Hematopoietic multipotent progenitor cell treated with erythropoietin and hydrocortisone succinate and interleukin-3 and kit ligand, for 15 days (in vitro differentiated cells): ENCODE results near the gene LAMB2.

Experiments used
- DNase-seq: peaks from one replicate; pipeline ENCODE4 v3.0.0-alpha.2; 2015; ENCODE audit warnings: low spot score

LAMB2 gene

GRCh38 chr3:49132437-49133225 lies at the start of gene LAMB2:
Gene LAMB2, minus strand, starts transcription at chr3:49133050. Its CDS starts 183 bp downstream, at chr3:49132867.
- no peak for DNase-seq

DNA sequence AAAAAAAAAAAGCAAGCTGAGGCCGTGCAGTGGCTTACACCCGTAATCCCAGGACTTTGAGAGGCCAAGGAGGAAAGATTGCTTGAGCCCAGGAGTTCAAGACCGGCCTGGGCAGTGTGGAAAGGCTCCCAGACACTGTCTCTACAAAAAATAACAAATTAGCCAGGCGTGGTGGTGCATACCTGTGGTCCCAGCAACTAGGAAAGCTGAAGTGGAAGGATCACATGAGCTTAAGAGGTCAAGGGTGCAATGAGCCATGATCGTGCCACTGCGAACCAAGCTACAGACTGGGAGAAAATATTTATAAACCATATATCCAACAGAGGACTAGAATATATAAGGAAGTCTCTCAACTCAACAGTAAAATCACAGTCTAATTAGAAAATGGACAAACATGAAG lies 48.5 kb upstream of the LAMB2 start:
- no peak for DNase-seq

DNA sequence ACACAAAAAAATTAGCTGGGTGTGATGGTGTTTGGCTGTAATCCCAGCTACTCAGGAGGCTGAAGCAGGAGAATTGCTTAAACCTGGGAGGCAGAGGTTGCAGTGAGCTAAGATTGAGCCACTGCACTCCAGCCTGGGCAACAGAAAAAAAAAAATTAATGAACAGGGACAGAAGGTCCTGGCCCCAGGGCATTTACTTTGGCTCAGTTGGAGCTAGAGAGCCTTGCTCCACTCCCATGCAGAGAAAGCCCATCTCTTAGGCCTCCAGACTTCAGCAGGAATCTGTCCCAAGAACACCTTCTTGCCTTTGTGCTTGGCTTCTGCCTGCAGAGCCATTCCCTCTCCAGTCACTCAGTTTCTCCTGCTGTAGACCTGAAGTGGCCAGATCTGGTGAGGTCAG lies 47.3 kb upstream of the LAMB2 start:
- no peak for DNase-seq

DNA sequence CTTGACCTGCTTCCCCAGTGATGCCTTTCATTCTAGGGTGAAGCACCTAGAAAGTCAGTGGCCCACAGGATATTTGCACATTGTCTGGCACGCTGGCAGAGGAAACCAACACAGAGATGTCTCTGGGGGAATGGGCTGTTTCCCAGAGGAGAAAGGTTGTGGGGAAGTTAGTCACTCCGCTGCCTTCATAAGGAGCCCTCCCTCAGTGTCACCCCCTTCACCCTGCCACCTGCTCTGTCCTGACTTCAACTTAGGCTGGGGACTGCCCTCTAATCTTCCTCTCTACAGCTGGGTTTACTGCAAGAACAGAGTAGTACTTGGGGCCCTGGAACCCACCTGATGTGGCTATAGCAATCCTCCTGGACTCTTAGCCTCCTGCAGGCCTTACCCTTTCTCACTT lies 44.2 kb upstream of the LAMB2 start:
- no peak for DNase-seq

GRCh38 chr3:49175530-49175929 lies 42.7 kb upstream of the LAMB2 start:
- no peak for DNase-seq

- DNase-seq: no peak
Observed at GRCh38 chr3:49174397-49174985, 41.6 kb upstream of the LAMB2 start.

DNA sequence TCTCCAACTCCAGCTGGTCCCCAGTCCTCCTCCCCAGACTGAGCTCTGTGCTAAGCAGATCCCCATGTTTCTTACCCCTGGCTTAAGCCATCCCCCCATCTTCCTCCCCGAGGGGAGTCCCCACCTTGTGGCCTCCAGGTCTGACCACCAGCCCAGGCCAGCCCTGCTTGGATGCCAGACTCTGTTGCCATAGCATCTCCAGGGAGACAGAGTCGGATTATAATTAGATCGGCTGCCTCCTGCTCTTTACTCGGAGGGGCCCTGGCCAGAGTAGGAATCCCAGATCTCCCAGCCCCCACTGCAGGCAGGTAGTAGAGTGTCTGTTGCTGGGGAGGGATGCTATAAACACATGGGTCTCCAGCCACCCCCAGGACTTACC lies 40.9 kb upstream of the LAMB2 start:
- no peak for DNase-seq

- DNase-seq: peak; percentile 72
Observed at GRCh38 chr3:49173116-49173791, 40.4 kb upstream of the LAMB2 start.

DNA sequence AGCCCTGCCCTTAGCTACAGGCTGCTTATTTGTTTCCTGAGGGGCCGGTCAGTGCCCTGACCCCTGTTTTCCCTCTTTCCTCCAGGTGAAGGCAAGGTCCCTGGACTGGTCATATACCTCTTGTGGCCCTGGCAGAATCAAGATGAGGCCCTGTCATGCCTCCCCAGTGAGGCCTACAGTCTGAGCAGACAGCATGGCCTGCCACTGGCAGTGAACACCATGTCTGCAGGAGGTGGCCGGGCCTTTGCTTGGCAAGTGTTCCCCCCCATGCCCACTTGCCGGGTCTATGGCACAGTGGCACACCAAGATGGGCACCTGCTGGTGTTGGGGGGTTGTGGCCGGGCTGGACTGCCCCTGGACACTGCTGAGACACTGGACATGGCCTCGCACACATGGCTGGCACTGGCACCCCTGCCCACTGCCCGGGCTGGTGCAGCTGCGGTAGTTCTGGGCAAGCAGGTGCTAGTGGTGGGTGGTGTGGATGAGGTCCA lies 39.7 kb upstream of the LAMB2 start:
- DNase-seq: peak; percentile 35

GRCh38 chr3:49171775-49172500 lies 39.1 kb upstream of the LAMB2 start:
- peak; percentile 29 for DNase-seq

DNA sequence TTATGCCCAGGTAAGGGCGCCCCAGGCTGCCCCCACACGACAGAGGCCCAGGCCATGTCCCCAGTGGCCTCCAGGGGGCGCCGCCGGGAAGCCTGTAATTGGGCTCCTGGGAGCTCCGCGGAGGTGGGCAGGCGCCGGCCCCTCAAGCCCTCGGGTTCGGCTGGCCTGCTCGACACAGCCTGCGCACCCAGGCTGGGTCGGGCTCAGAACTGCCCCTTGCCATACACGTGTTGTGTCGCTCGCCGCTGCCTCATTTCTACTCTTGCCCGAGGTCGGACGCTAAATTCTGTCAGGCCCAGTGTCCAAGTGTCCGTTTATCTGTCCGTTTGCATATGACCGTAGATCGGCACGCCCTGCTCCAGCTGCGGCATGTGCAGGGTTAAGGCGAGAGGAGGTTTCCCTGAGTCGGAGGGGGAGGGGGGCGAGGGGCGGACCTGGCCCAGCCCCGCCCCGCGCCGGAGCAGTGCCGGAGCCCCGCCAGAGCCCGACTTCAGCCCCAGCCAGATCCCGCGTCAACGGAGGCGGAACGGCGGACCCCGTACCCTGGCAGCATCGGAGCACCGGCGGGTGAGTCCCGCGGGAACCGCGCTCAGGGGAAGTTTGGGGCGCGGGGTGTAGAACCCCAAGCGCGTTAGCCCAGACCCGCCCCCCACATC lies 38.4 kb upstream of the LAMB2 start, which contains the start of gene KLHDC8B:
KLHDC8B (plus strand) TSS at position 480 of the 656 bp plus-strand sequence. CDS start 1,172 bp downstream, outside the sequence.
- peak; percentile 88 for DNase-seq

GRCh38 chr3:49170744-49171118 lies 37.9 kb upstream of the LAMB2 start:
- no peak for DNase-seq

DNA sequence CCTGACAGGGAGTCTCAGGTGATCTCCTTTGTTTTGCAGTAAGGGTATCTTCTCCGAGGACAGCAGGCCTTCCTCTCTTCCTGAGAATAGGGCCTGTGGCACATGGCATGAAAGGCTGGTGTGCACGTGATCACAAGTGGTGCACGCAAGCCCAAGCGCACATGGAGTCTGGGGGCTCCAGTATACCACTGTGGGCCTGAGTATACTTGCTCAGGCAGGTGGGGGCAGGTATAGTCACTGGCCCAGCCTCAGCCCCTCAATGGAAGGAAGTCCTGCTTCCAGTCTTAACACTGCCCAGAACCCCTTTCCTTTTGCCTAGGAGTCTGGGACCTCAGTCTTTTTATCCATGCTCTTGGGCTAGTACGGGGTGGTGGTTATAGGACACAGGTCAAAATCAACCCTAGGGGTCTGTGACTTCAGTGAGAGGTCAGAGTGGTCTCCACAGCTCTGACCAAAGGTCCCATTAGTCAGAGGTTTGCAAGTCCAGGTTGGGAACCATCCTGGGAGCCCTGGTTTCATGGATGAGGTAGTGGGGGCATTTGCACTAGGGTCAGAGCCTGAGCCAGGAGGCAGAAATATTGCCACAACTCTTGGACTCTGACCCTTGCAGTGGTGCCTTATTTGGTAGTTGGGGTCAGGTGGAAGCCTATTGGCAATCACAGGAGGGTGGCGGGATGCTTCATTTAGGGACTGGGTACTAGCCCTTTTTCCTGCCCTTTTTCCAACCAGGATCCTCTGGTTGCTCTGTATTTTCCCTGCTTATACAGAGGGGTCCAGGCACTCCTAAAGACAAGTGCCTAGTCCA lies 34.1 kb upstream of the LAMB2 start:
- no peak for DNase-seq

GRCh38 chr3:49165771-49166751 lies 33.2 kb upstream of the LAMB2 start, which contains the start of gene CCDC71:
Gene CCDC71, minus strand, starts transcription at chr3:49166331. Its CDS starts 2,123 bp downstream, at chr3:49164208.
- DNase-seq: peak; percentile 79

DNA sequence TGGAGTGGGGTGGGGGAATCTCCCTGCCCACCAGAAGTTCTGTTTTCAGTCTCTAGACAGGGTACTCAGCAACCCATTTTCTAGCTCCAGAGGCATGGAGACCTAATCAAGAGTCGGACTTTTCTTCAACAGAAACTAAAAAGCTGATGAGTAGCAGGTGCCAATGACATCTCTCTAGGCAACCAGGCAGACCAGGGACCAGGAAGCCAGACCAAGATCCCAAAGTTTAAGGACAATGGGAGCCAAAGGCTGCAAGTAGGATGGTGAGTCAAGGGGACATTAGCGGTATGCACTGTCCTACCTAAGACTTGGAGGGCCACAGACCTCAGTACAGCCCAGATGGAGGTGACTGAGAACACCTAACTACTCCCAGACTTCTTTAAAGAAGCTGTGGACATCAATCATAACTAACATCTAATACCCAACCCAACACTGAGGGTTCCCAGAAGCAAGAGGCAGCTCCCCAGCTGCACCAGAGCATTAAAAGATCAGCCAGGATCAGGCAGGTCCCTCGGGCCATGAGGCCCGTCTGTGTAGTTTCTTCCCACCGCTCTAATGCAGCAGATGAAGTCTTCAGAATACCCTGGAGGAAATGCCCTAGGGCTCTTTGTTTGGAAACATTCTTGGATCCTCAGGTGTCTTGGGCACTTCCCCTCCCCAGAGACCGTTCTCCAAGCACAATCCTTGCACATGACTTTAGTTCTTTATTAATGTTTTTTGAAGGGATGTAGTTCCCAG lies 32.3 kb upstream of the LAMB2 start:
- DNase-seq: no peak

- DNase-seq: no peak
Observed at GRCh38 chr3:49163609-49164008, 30.8 kb upstream of the LAMB2 start.

DNA sequence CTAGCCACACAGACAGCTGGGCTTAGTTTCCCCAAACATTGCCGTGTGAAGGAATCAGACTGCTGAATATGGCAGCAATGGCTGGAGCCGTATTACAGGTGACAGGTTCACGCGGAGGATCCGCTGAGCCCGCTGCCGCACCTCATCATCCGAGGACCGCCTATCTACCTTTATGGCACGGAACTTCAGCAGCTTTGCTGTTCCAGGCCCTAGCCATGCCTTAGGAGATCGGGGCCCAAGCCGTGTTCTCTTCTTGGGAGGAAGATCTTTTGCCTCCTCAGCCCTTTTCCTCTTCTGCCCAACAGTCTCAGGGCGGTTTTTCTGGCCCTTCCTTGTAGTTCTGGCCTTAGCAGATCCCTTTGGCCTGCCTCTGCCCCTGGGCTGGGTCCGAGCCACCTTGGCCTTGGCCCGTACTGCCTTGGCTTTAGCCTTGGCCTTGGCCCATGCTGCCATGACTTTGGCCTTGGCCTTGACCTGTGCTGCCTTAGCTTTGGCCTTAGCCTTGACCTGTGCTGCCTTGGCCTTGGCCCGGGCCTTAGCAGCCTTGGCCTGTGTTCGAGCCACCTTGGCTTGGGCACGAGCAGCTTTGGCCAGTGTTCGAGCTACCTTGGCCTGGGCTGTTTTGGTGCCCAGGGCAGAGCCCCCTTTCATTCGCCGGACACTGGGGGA lies 30.0 kb upstream of the LAMB2 start:
- DNase-seq: no peak

DNA sequence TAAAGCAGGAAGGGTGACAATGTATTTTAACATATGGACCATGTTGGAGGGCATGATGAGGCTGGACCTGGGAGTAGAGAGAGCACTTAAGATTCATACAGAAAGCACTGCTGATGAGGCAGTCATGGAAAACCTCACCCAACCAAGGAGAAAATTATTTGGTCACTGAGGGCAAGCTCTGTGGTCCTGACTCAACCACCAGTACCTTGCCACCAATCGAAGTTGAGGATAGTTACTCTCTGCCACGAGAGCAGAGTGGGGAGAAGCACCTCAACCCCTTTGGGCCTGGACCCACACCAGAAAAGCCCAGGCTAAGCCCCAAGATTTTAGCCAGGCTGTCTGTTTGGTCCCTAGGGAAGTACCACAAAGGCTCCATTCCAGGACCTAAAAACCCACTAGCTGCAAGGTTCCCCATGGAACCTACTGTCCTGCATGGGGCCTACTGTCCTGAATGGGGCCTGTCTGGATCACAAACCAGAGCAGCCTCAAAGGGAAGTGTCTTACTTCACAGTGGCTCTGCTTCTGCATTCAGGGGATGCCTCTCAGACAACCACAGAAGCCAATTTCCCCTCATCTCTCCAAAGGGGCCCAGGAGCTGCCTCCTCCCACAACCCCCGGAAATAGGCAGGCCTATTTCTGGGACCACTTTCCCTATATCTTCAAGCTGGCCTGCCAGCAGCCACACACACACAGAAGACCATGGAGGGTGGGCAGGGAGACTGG lies 29.1 kb upstream of the LAMB2 start:
- no peak for DNase-seq
